Progenitor cell of endocrine pancreas (in vitro differentiated cells): ENCODE results near the gene GNAS-AS1. TPM values are rescaled to one million over a fixed set of nuclear protein-coding genes. Genes with fewer than 3 reads are reported as not detected.

Source experiments
- DNase-seq: peaks from one replicate; pipeline ENCODE4 v3.0.0; 2021; ENCODE audit warnings: low spot score; ENCODE audit not compliant: unreplicated experiment
- H3K27ac Mint-ChIP-seq: 2 replicates; pipeline ENCODE4 v1.8.0; 2021; ENCODE audit warnings: mild to moderate bottlenecking, moderate library complexity, mixed read lengths
- H3K27me3 Mint-ChIP-seq: 2 replicates; pipeline ENCODE4 v1.8.0; 2021; ENCODE audit warnings: mixed read lengths
- H3K36me3 Mint-ChIP-seq: 2 replicates; pipeline ENCODE4 v1.8.0; 2022; ENCODE audit warnings: mixed read lengths; ENCODE audit not compliant: insufficient read depth
- H3K4me1 Mint-ChIP-seq: 2 replicates; pipeline ENCODE4 v1.8.0; 2021; ENCODE audit warnings: low read depth, mixed read lengths
- H3K4me3 Mint-ChIP-seq: 2 replicates; pipeline ENCODE4 v1.8.0; 2021; ENCODE audit warnings: low read depth, mild to moderate bottlenecking, moderate library complexity, mixed read lengths
- H3K9me3 Mint-ChIP-seq: 2 replicates; pipeline ENCODE4 v1.8.0; 2021; ENCODE audit warnings: low read depth, mixed read lengths
- total RNA-seq: library from RNA; stranded (reverse); gene quantifications from 2 replicates; pipeline ENCODE4 v1.2.1, GENCODE V29; 2021
- TF ChIP-seq, protein P1 (sequence below): fragments of 200-600 bp; sonication (generic); IDR thresholded peaks from one replicate; pipeline ENCODE4 v1.5.0; 2021; ENCODE audit warnings: antibody characterized with exemption, mild to moderate bottlenecking; ENCODE audit not compliant: unreplicated experiment

Gene GNAS-AS1
- total RNA-seq, 1 donor from 2014 or later, result 4.3 TPM

- Mint-ChIP-seq H3K9me3 (peaks cover 2% of the 10 kb centered on the region), H3K4me1 (peaks cover 16% of the 10 kb centered on the region), H3K27ac (peak overlapping the region; percentile 95), H3K27me3 (no peaks in the 10 kb centered on the region), H3K4me3 (peak overlapping the region; percentile 83), H3K36me3 (peaks cover 7% of the 10 kb centered on the region)
- no peak for DNase-seq
- TF ChIP-seq, protein P1, sequence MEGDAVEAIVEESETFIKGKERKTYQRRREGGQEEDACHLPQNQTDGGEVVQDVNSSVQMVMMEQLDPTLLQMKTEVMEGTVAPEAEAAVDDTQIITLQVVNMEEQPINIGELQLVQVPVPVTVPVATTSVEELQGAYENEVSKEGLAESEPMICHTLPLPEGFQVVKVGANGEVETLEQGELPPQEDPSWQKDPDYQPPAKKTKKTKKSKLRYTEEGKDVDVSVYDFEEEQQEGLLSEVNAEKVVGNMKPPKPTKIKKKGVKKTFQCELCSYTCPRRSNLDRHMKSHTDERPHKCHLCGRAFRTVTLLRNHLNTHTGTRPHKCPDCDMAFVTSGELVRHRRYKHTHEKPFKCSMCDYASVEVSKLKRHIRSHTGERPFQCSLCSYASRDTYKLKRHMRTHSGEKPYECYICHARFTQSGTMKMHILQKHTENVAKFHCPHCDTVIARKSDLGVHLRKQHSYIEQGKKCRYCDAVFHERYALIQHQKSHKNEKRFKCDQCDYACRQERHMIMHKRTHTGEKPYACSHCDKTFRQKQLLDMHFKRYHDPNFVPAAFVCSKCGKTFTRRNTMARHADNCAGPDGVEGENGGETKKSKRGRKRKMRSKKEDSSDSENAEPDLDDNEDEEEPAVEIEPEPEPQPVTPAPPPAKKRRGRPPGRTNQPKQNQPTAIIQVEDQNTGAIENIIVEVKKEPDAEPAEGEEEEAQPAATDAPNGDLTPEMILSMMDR, result no peak
These were observed 38.6 kb upstream of the GNAS-AS1 start for GRCh38 chr20:58889334-58889760.

DNA sequence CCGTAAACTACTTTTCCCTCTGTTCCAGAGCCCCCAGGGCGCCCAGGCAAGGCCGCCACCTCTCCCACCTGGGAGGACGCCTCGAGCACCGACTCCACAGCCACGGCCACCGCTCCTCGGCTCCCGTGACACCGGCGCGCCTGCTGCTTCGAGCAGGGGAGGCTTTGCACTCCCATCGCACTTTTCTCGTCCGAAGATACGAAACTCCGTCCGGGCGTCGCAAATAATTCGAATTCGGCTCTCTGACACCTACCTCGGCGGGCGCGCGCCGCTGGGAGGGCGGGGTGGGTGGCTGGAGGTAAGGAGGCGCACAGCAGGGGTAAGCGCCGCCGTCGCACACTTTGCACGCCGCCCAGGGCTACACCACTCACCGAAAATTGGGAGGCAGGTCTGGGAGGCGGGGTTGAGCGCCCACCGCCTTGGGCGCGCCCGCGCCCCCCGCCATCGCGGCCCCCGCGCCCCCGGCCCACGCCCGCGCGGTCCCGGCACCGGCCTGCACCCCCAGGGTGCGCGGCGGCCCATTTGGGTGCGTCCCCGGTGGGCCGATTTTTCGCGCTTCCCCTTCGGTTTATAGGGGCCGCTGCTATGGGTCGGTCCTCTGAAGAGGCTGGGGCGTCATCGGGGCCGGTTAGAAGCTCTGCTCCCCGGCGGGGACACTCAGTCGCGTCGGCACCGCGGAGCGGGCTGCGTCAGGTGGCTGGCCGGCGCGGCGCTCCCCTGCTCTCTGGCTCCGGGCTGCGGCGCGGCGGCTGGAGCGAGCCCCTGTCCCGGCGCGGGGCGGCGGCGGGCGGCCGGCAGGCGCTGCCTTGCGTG is 38.0 kb upstream of the GNAS-AS1 start:
- peaks cover 2% of the 10 kb centered on the region for H3K9me3 Mint-ChIP-seq
- no peaks in the 10 kb centered on the region for H3K27me3 Mint-ChIP-seq
- DNase-seq, result peak; percentile 80
- H3K4me1 Mint-ChIP-seq, result peaks cover 11% of the 10 kb centered on the region
- H3K27ac Mint-ChIP-seq, result peak overlapping the region; percentile 96
- TF ChIP-seq, protein P1, result no peak
- peaks cover 7% of the 10 kb centered on the region for H3K36me3 Mint-ChIP-seq
- H3K4me3 Mint-ChIP-seq, result peak overlapping the region; percentile 88

DNA sequence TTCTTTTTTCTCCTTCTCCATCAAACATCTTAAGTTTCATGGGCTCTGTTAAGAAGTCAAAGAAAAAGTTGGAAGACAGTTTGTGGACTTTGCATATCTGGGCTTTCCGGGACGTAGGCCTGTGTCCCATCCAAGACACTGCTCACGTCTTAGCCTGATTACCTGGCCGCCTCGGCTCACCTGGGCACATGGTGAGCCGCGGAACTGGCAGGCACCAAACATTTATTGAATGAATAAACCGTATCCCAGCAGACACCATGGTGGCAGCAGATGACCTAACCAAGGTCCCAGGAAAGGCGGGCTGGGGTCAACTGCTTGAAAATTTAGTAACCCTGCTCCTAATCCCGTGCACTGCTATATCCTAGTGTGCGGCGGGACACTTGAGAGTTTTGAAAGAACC is 37.4 kb upstream of the GNAS-AS1 start:
- Mint-ChIP-seq H3K36me3 (peaks cover 7% of the 10 kb centered on the region), H3K9me3 (peaks cover 2% of the 10 kb centered on the region), H3K27ac (peak overlapping the region; percentile 96), H3K27me3 (no peaks in the 10 kb centered on the region), H3K4me3 (peak overlapping the region; percentile 88), H3K4me1 (peaks cover 12% of the 10 kb centered on the region)
- DNase-seq, result no peak
- TF ChIP-seq, protein P1, result no peak

DNA sequence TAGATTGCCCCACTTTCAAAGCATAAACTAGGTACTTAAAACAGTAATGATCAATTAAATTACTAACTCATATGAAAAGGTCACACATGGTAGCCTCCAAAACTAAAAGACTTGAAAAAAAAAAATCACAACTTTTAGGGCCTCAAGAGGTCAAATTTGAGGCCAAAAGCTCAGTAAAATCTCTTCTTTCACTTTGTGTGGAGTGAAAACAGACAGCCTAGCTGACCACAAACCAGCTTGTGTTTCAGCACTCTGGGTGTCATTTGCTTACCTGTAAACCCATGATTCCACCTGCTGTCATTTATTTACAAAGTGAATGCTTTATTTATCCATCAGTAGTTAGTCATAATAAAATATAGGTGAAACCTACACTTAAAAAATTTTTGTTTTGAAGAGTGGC is 35.8 kb upstream of the GNAS-AS1 start:
- peaks cover 5% of the 10 kb centered on the region for H3K36me3 Mint-ChIP-seq
- no peak overlapping the region for H3K4me3 Mint-ChIP-seq
- H3K4me1 Mint-ChIP-seq, result peaks cover 17% of the 10 kb centered on the region

GRCh38 chr20:58884966-58885365 is 34.3 kb upstream of the GNAS-AS1 start:
- Mint-ChIP-seq H3K27ac (no peak overlapping the region), H3K9me3 (peaks cover 2% of the 10 kb centered on the region), H3K4me3 (no peak overlapping the region), H3K4me1 (peaks cover 24% of the 10 kb centered on the region), H3K27me3 (no peaks in the 10 kb centered on the region), H3K36me3 (peaks cover 7% of the 10 kb centered on the region)
- no peak for DNase-seq
- TF ChIP-seq, protein P1, result no peak

More for the DNA sequence above, 35.8 kb upstream of the GNAS-AS1 start:
- Mint-ChIP-seq H3K9me3 (peaks cover 2% of the 10 kb centered on the region), H3K27me3 (no peaks in the 10 kb centered on the region), H3K27ac (no peak overlapping the region)
- no peak for DNase-seq
- TF ChIP-seq, protein P1, result no peak
